Measurements from ENCODE around the gene ADGRF4.

ADGRF4 gene

GRCh38 chr6:47698342-47698787, at the start of gene ADGRF4:
Gene ADGRF4 (plus strand): TSS chr6:47698580. CDS start chr6:47707246, 8,666 bp downstream.
- H3K27ac ChIP-seq (ENCODE audit: low read depth in 2 of 2, low read length in 2 of 2) = peak within 1 kb of the TSS; percentile 28 to 59
- no peaks in the 10 kb centered on the region for H3K36me3 ChIP-seq (ENCODE audit: control insufficient read depth in 2 of 2, insufficient read depth in 2 of 2, low read length in 2 of 2)
- H3K9me3 ChIP-seq (ENCODE audit: control insufficient read depth in 2 of 2, low read length in 2 of 2) = no peaks in the 10 kb centered on the region
- H3K4me3 ChIP-seq (ENCODE audit: low read length in 2 of 2) = peak within 1 kb of the TSS; percentile 4 to 20
- no peaks in the 10 kb centered on the region for H3K27me3 ChIP-seq (ENCODE audit: control insufficient read depth in 2 of 2, insufficient read depth in 2 of 2, low read length in 2 of 2)
- peaks cover 5 to 14% of the 10 kb centered on the region in 2 donors for H3K4me1 ChIP-seq (ENCODE audit: control insufficient read depth in 2 of 2, insufficient read depth in 2 of 2, low read length in 2 of 2)
- no peak within 1 kb of the TSS for H3K9ac ChIP-seq (ENCODE audit: low read depth in 1 of 2, low read length in 2 of 2)

GRCh38 chr6:47650553-47651432, 47.6 kb upstream of the ADGRF4 start:
- Histone ChIP-seq H3K4me1 (ENCODE audit: control insufficient read depth in 2 of 2, insufficient read depth in 2 of 2, low read length in 2 of 2) (peaks cover 7 to 24% of the 10 kb centered on the region in 2 donors), H3K9me3 (ENCODE audit: control insufficient read depth in 2 of 2, low read length in 2 of 2) (no peaks in the 10 kb centered on the region), H3K27ac (ENCODE audit: low read depth in 2 of 2, low read length in 2 of 2) (no peak overlapping the region), H3K27me3 (ENCODE audit: control insufficient read depth in 2 of 2, insufficient read depth in 2 of 2, low read length in 2 of 2) (no peaks in the 10 kb centered on the region), H3K4me3 (ENCODE audit: low read length in 2 of 2) (no peak overlapping the region), H3K9ac (ENCODE audit: low read depth in 1 of 2, low read length in 2 of 2) (no peak overlapping the region), H3K36me3 (ENCODE audit: control insufficient read depth in 2 of 2, insufficient read depth in 2 of 2, low read length in 2 of 2) (no peaks in the 10 kb centered on the region)

GRCh38 chr6:47651505-47651944, 46.9 kb upstream of the ADGRF4 start:
- H3K4me1 ChIP-seq (ENCODE audit: control insufficient read depth in 2 of 2, insufficient read depth in 2 of 2, low read length in 2 of 2) = peaks cover 7 to 26% of the 10 kb centered on the region in 2 donors
- H3K4me3 ChIP-seq (ENCODE audit: low read length in 2 of 2) = no peak overlapping the region
- no peak overlapping the region for H3K9ac ChIP-seq (ENCODE audit: low read depth in 1 of 2, low read length in 2 of 2)
- H3K27ac ChIP-seq (ENCODE audit: low read depth in 2 of 2, low read length in 2 of 2) = no peak overlapping the region
- H3K9me3 ChIP-seq (ENCODE audit: control insufficient read depth in 2 of 2, low read length in 2 of 2) = no peaks in the 10 kb centered on the region
- H3K36me3 ChIP-seq (ENCODE audit: control insufficient read depth in 2 of 2, insufficient read depth in 2 of 2, low read length in 2 of 2) = no peaks in the 10 kb centered on the region
- no peaks in the 10 kb centered on the region for H3K27me3 ChIP-seq (ENCODE audit: control insufficient read depth in 2 of 2, insufficient read depth in 2 of 2, low read length in 2 of 2)

- peak overlapping the region in 1 of 2 donors; percentile 15 for H3K9ac ChIP-seq (ENCODE audit: low read depth in 1 of 2, low read length in 2 of 2)
- H3K27ac ChIP-seq (ENCODE audit: low read depth in 2 of 2, low read length in 2 of 2) = peak overlapping the region; percentile 27 to 52
- peaks cover 5 to 14% of the 10 kb centered on the region in 2 donors for H3K4me1 ChIP-seq (ENCODE audit: control insufficient read depth in 2 of 2, insufficient read depth in 2 of 2, low read length in 2 of 2)
- H3K9me3 ChIP-seq (ENCODE audit: control insufficient read depth in 2 of 2, low read length in 2 of 2) = no peaks in the 10 kb centered on the region
- H3K4me3 ChIP-seq (ENCODE audit: low read length in 2 of 2) = no peak overlapping the region
- no peaks in the 10 kb centered on the region for H3K36me3 ChIP-seq (ENCODE audit: control insufficient read depth in 2 of 2, insufficient read depth in 2 of 2, low read length in 2 of 2)
- no peaks in the 10 kb centered on the region for H3K27me3 ChIP-seq (ENCODE audit: control insufficient read depth in 2 of 2, insufficient read depth in 2 of 2, low read length in 2 of 2)
Observed at GRCh38 chr6:47653706-47654105, 44.7 kb upstream of the ADGRF4 start.

- Histone ChIP-seq H3K4me1 (ENCODE audit: control insufficient read depth in 2 of 2, insufficient read depth in 2 of 2, low read length in 2 of 2) (peaks cover 5 to 14% of the 10 kb centered on the region in 2 donors), H3K27ac (ENCODE audit: low read depth in 2 of 2, low read length in 2 of 2) (peak overlapping the region; percentile 27 to 52), H3K36me3 (ENCODE audit: control insufficient read depth in 2 of 2, insufficient read depth in 2 of 2, low read length in 2 of 2) (no peaks in the 10 kb centered on the region), H3K9ac (ENCODE audit: low read depth in 1 of 2, low read length in 2 of 2) (peak overlapping the region in 1 of 2 donors; percentile 15), H3K27me3 (ENCODE audit: control insufficient read depth in 2 of 2, insufficient read depth in 2 of 2, low read length in 2 of 2) (no peaks in the 10 kb centered on the region), H3K4me3 (ENCODE audit: low read length in 2 of 2) (no peak overlapping the region), H3K9me3 (ENCODE audit: control insufficient read depth in 2 of 2, low read length in 2 of 2) (no peaks in the 10 kb centered on the region)
Observed at GRCh38 chr6:47654255-47654654, 44.1 kb upstream of the ADGRF4 start.

GRCh38 chr6:47655719-47656595, 42.4 kb upstream of the ADGRF4 start:
- H3K36me3 ChIP-seq (ENCODE audit: control insufficient read depth in 2 of 2, insufficient read depth in 2 of 2, low read length in 2 of 2) = no peaks in the 10 kb centered on the region
- H3K9ac ChIP-seq (ENCODE audit: low read depth in 1 of 2, low read length in 2 of 2) = no peak overlapping the region
- no peaks in the 10 kb centered on the region for H3K9me3 ChIP-seq (ENCODE audit: control insufficient read depth in 2 of 2, low read length in 2 of 2)
- H3K27ac ChIP-seq (ENCODE audit: low read depth in 2 of 2, low read length in 2 of 2) = no peak overlapping the region
- H3K4me1 ChIP-seq (ENCODE audit: control insufficient read depth in 2 of 2, insufficient read depth in 2 of 2, low read length in 2 of 2) = peaks cover 2 to 11% of the 10 kb centered on the region in 2 donors
- H3K27me3 ChIP-seq (ENCODE audit: control insufficient read depth in 2 of 2, insufficient read depth in 2 of 2, low read length in 2 of 2) = no peaks in the 10 kb centered on the region
- no peak overlapping the region for H3K4me3 ChIP-seq (ENCODE audit: low read length in 2 of 2)

- Histone ChIP-seq H3K9ac (ENCODE audit: low read depth in 1 of 2, low read length in 2 of 2) (no peak overlapping the region), H3K4me3 (ENCODE audit: low read length in 2 of 2) (no peak overlapping the region), H3K27me3 (ENCODE audit: control insufficient read depth in 2 of 2, insufficient read depth in 2 of 2, low read length in 2 of 2) (no peaks in the 10 kb centered on the region), H3K9me3 (ENCODE audit: control insufficient read depth in 2 of 2, low read length in 2 of 2) (no peaks in the 10 kb centered on the region), H3K36me3 (ENCODE audit: control insufficient read depth in 2 of 2, insufficient read depth in 2 of 2, low read length in 2 of 2) (no peaks in the 10 kb centered on the region), H3K4me1 (ENCODE audit: control insufficient read depth in 2 of 2, insufficient read depth in 2 of 2, low read length in 2 of 2) (no peaks in the 10 kb centered on the region), H3K27ac (ENCODE audit: low read depth in 2 of 2, low read length in 2 of 2) (no peak overlapping the region)
Observed at GRCh38 chr6:47661960-47662359, 36.4 kb upstream of the ADGRF4 start.

GRCh38 chr6:47663462-47664216, 34.7 kb upstream of the ADGRF4 start:
- H3K27ac ChIP-seq (ENCODE audit: low read depth in 2 of 2, low read length in 2 of 2) = no peak overlapping the region

GRCh38 chr6:47665112-47665511, 33.3 kb upstream of the ADGRF4 start:
- no peaks in the 10 kb centered on the region for H3K36me3 ChIP-seq (ENCODE audit: control insufficient read depth in 2 of 2, insufficient read depth in 2 of 2, low read length in 2 of 2)
- H3K4me3 ChIP-seq (ENCODE audit: low read length in 2 of 2) = no peak overlapping the region

More at GRCh38 chr6:47663462-47664216, 34.7 kb upstream of the ADGRF4 start:
- Histone ChIP-seq H3K4me1 (ENCODE audit: control insufficient read depth in 2 of 2, insufficient read depth in 2 of 2, low read length in 2 of 2) (no peaks in the 10 kb centered on the region), H3K4me3 (ENCODE audit: low read length in 2 of 2) (no peak overlapping the region), H3K27me3 (ENCODE audit: control insufficient read depth in 2 of 2, insufficient read depth in 2 of 2, low read length in 2 of 2) (no peaks in the 10 kb centered on the region), H3K36me3 (ENCODE audit: control insufficient read depth in 2 of 2, insufficient read depth in 2 of 2, low read length in 2 of 2) (no peaks in the 10 kb centered on the region), H3K9ac (ENCODE audit: low read depth in 1 of 2, low read length in 2 of 2) (no peak overlapping the region), H3K9me3 (ENCODE audit: control insufficient read depth in 2 of 2, low read length in 2 of 2) (no peaks in the 10 kb centered on the region)

More at GRCh38 chr6:47665112-47665511, 33.3 kb upstream of the ADGRF4 start:
- Histone ChIP-seq H3K27ac (ENCODE audit: low read depth in 2 of 2, low read length in 2 of 2) (no peak overlapping the region), H3K27me3 (ENCODE audit: control insufficient read depth in 2 of 2, insufficient read depth in 2 of 2, low read length in 2 of 2) (no peaks in the 10 kb centered on the region), H3K4me1 (ENCODE audit: control insufficient read depth in 2 of 2, insufficient read depth in 2 of 2, low read length in 2 of 2) (no peaks in the 10 kb centered on the region), H3K9me3 (ENCODE audit: control insufficient read depth in 2 of 2, low read length in 2 of 2) (no peaks in the 10 kb centered on the region), H3K9ac (ENCODE audit: low read depth in 1 of 2, low read length in 2 of 2) (no peak overlapping the region)

Data from mucosa of rectum (tissue), 2 donors.